Kidney epithelial cell (primary cell): ENCODE results near the gene ZZZ3. TPM values are rescaled to one million over a fixed set of nuclear protein-coding genes. Genes with fewer than 3 reads are reported as not detected.

Source experiments
- DNase-seq: peaks from one replicate; pipeline ENCODE4 v3.0.0-alpha.2; 2010; ENCODE audit warnings: low read depth
- H3K27me3 ChIP-seq: 2 replicates; pipeline ENCODE4 v1.6.0; 2011; ENCODE audit warnings: low read length; ENCODE audit not compliant: control insufficient read depth, insufficient read depth
- H3K36me3 ChIP-seq: 2 replicates; pipeline ENCODE4 v1.5.1; 2011; ENCODE audit warnings: low read length; ENCODE audit not compliant: control insufficient read depth, insufficient read depth
- H3K4me3 ChIP-seq: 2 replicates; pipeline ENCODE4 v1.5.1; 2011; ENCODE audit warnings: low read depth, mild to moderate bottlenecking, control low read depth, low read length
- total RNA-seq: library from RNA; depleted of rRNA; stranded (reverse); fragments of >200 nt; gene quantifications from 2 replicates; pipeline ENCODE4 v1.2.3, GENCODE V29; 2015
- TF ChIP-seq, protein P1 (sequence below): IDR thresholded peaks from 2 replicates; pipeline ENCODE4 v1.5.1; 2011; ENCODE audit warnings: mild to moderate bottlenecking, moderate library complexity, low read length, control low read depth, inconsistent platforms; ENCODE audit not compliant: insufficient read depth, poor library complexity, severe bottlenecking

ZZZ3 gene
- total RNA-seq, 1 donor from 2014 or later = 71.9 TPM

DNA sequence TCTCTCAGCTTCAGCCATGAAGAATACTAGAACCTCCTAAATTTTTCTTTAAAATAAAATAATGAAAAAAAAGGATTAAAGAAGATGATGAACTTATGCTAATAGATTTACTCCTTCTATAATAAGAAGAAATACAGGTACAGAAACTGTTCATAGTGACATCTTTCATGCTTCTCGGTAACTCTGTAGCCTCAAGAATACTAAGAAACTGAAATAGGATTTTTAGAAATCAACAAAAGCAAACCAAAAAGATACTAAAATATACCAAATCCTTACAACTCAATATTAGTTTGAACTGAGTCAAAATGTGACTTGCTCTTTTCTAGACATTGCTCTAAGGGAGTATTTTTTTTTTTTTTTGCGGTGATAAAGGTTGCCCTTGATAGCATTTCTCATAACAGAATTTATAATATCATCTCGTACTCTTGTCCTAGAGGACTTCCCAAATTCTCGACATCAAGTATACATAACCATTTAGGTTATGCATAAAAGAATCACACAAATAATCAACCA is 42.8 kb downstream of the ZZZ3 start:
- TF ChIP-seq, protein P1, sequence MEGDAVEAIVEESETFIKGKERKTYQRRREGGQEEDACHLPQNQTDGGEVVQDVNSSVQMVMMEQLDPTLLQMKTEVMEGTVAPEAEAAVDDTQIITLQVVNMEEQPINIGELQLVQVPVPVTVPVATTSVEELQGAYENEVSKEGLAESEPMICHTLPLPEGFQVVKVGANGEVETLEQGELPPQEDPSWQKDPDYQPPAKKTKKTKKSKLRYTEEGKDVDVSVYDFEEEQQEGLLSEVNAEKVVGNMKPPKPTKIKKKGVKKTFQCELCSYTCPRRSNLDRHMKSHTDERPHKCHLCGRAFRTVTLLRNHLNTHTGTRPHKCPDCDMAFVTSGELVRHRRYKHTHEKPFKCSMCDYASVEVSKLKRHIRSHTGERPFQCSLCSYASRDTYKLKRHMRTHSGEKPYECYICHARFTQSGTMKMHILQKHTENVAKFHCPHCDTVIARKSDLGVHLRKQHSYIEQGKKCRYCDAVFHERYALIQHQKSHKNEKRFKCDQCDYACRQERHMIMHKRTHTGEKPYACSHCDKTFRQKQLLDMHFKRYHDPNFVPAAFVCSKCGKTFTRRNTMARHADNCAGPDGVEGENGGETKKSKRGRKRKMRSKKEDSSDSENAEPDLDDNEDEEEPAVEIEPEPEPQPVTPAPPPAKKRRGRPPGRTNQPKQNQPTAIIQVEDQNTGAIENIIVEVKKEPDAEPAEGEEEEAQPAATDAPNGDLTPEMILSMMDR = no peak
- no peak for DNase-seq
- Histone ChIP-seq H3K27me3 (no peaks in the 10 kb centered on the region), H3K4me3 (no peak overlapping the region), H3K36me3 (no peaks in the 10 kb centered on the region)

DNA sequence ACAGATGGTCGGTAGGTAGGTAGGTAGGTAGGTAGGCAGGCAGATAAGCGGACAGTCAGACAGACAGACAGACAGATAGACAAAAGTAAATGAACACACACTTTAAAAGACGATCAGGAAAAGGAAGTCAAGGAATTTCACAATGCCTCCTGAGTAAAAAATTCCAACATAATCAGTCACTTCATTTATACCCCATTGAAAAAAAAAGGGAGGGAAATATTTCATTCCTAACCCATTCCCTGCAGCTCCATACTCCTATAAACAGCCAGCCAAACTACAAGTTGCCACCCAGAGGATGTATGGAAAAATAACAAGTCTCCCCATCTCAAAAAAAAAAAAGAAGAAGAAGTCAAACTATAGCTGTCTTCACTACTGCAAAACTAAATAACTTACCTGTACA is 43.4 kb downstream of the ZZZ3 start:
- Histone ChIP-seq H3K4me3 (no peak overlapping the region), H3K27me3 (no peaks in the 10 kb centered on the region), H3K36me3 (no peaks in the 10 kb centered on the region)
- TF ChIP-seq, protein P1 = no peak
- no peak for DNase-seq

DNA sequence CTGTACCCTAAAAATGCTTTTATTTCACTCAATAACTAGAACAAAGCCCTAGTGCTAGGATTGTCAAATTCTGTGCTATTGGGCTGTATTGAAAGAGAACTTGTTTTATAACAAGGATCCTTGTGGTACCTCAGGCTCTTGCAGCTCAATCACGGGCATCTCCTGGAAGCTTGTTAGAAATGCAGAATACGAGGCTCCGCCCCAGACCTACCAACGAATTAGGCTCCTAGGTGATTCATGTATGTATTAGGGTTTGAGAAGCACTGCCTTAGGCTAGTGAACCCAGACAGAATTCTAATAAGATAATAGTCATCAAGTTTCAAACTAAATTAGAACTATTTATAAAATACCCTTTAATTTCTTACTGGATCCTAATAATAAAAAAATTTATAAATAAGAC is 45.6 kb downstream of the ZZZ3 start:
- TF ChIP-seq, protein P1 = no peak
- Histone ChIP-seq H3K27me3 (no peaks in the 10 kb centered on the region), H3K4me3 (no peak overlapping the region), H3K36me3 (no peaks in the 10 kb centered on the region)
- DNase-seq = no peak

Other genes starting within 250 kb of the ZZZ3 start
- 47.0 and 47.6 TPM in 2 replicates for gene USP33, start 77.2 kb upstream of the ZZZ3 start, total RNA-seq
- 11.4 and 14.5 TPM in 2 replicates for gene MIGA1, start 97.0 kb upstream of the ZZZ3 start, total RNA-seq
- 4.6 and 6.6 TPM in 2 replicates for gene NEXN, start 206.0 kb upstream of the ZZZ3 start, total RNA-seq